HCT116 (cell line): ENCODE results near the gene MIDN. TPM values are rescaled to one million over a fixed set of nuclear protein-coding genes. Genes with fewer than 3 reads are reported as not detected.

Experiments used
- ATAC-seq: fragments of 200-7000 bp; cut with Tn5 transposase; 2 replicates; pipeline ENCODE4 v1.9.1; 2020; ENCODE audit warnings: mild to moderate bottlenecking, moderate library complexity
- BruUV-seq: library from RNA; stranded (reverse); fragments of 400-500 nt; replicated peaks from 2 replicates; lab custom pipeline; 2021; lab: Mats Ljungman, UMichigan
- CTCF ChIA-PET: fragments of 300-600 bp; sonication (Branson Sonifier 250); formaldehyde crosslinking; loops from one replicate; lab custom pipeline; 2021; ENCODE audit warnings: antibody characterized with exemption; lab: Charles Lee
- POLR2A ChIA-PET: fragments of 300-600, 350-600 bp; sonication (Branson Sonifier 250); formaldehyde crosslinking; loops from one replicate; lab custom pipeline; 2021; ENCODE audit warnings: antibody characterized with exemption; lab: Charles Lee
- RAD21 ChIA-PET, 2 experiments: fragments of 300-600 bp; sonication (Branson Sonifier 250); formaldehyde crosslinking; loops; one replicate each; lab custom pipeline; 2023; ENCODE audit warnings: low total read pairs in 2 of 2; ENCODE audit not compliant: uncharacterized antibody in 2 of 2, unreplicated experiment in 2 of 2, low non-redundant PET in 1 of 2; lab: Charles Lee
- DNase-seq: peaks from one replicate; pipeline ENCODE4 v3.0.0-alpha.2; 2010; ENCODE audit warnings: low read depth, low spot score
- H2AFZ ChIP-seq: fragments of 200-600 bp; shearing (Covaris generic), sonication (generic); 2 replicates; pipeline ENCODE4 v1.6.1; 2017; ENCODE audit warnings: low read depth, mixed run types, mixed read lengths, antibody characterized with exemption, low read length; ENCODE audit not compliant: poor library complexity, severe bottlenecking
- H3K27ac ChIP-seq: 2 replicates; pipeline ENCODE4 v1.5.1; 2012; ENCODE audit warnings: low read depth, low read length
- H3K27me3 ChIP-seq: fragments of 200-600 bp; sonication (generic); 2 replicates; pipeline ENCODE4 v1.6.1; 2016; ENCODE audit warnings: mixed run types, low read length, mixed read lengths; ENCODE audit not compliant: insufficient read depth
- H3K36me3 ChIP-seq, 2 experiments: fragments of 200-500 bp in 1 of 2; fragments of 200-600 bp in 1 of 2; sonication (Bioruptor generic) in 1 of 2; sonication (generic) in 1 of 2; 2 replicates each; pipeline versions ENCODE4 v1.5.1 to v1.6.1; 2014 to 2016; ENCODE audit warnings: low read length in 2 of 2, inconsistent platforms in 1 of 2, mixed read lengths in 1 of 2, mixed run types in 1 of 2; ENCODE audit not compliant: insufficient read depth in 2 of 2, control insufficient read depth in 1 of 2
- H3K4me1 ChIP-seq, 2 experiments: fragments of 200-600 bp in 1 of 2; sonication (generic) in 1 of 2; 2 replicates each; pipeline versions ENCODE4 v1.5.1 to v1.6.1; 2012 to 2017; ENCODE audit warnings: low read length in 2 of 2, inconsistent platforms in 1 of 2, mild to moderate bottlenecking in 1 of 2, mixed read lengths in 1 of 2, mixed run types in 1 of 2, moderate library complexity in 1 of 2; ENCODE audit not compliant: insufficient read depth in 2 of 2, control insufficient read depth in 1 of 2
- H3K4me2 ChIP-seq: fragments of 200-600 bp; sonication (generic); 2 replicates; pipeline ENCODE4 v1.6.1; 2017; ENCODE audit warnings: mixed run types, low read length, mixed read lengths
- H3K4me3 ChIP-seq, 2 experiments: fragments of 200-600 bp in 1 of 2; sonication (generic) in 1 of 2; replicated peaks in 1 of 2; 2 replicates each; pipeline ENCODE4 v1.5.1; 2011 to 2016; ENCODE audit warnings: low read length in 2 of 2, control low read depth in 1 of 2, low read depth in 1 of 2, mild to moderate bottlenecking in 1 of 2, mixed read lengths in 1 of 2, mixed run types in 1 of 2
- H3K79me2 ChIP-seq: fragments of 200-600 bp; sonication (generic); 2 replicates; pipeline ENCODE4 v1.6.1; 2017; ENCODE audit warnings: mild to moderate bottlenecking, mixed run types, low read length, moderate library complexity, mixed read lengths; ENCODE audit not compliant: insufficient read depth
- H3K9ac ChIP-seq: fragments of 200-600 bp; sonication (generic); 2 replicates; pipeline ENCODE4 v1.6.1; 2016; ENCODE audit warnings: low read length, mixed read lengths
- H3K9me2 ChIP-seq: fragments of 200-600 bp; sonication (generic), shearing (Covaris generic); 2 replicates; pipeline ENCODE4 v1.6.1; 2017; ENCODE audit warnings: mixed run types, mild to moderate bottlenecking, moderate library complexity; ENCODE audit not compliant: insufficient read depth
- H3K9me3 ChIP-seq, 2 experiments: fragments of 200-500 bp in 1 of 2; fragments of 200-600 bp in 1 of 2; sonication (Bioruptor generic) in 1 of 2; sonication (generic) in 1 of 2; 2 replicates each; pipeline ENCODE4 v1.6.1; 2014 to 2017; ENCODE audit warnings: low read length in 2 of 2, mixed read lengths in 2 of 2, inconsistent platforms in 1 of 2, low read depth in 1 of 2, mild to moderate bottlenecking in 1 of 2, mixed run types in 1 of 2, moderate library complexity in 1 of 2; ENCODE audit not compliant: control insufficient read depth in 1 of 2, insufficient read depth in 1 of 2
- H4K20me1 ChIP-seq: fragments of 200-600 bp; sonication (generic), shearing (Covaris generic); 2 replicates; pipeline ENCODE4 v1.6.1; 2017; ENCODE audit warnings: mixed run types, mild to moderate bottlenecking, moderate library complexity; ENCODE audit not compliant: insufficient read depth
- ATF3 ChIP-seq: IDR thresholded peaks from 2 replicates; pipeline ENCODE4 v1.6.1; 2012
- CBX3 ChIP-seq: IDR thresholded peaks from 2 replicates; pipeline ENCODE4 v1.6.1; 2012; ENCODE audit warnings: low read depth
- CTCF ChIP-seq, 3 experiments: fragments of 200-600 bp in 1 of 3; sonication (generic) in 1 of 3; IDR thresholded peaks in 2 of 3; conservative IDR thresholded peaks in 1 of 3; 2 replicates each; pipeline ENCODE4 v1.5.1; 2012 to 2017; ENCODE audit warnings: low read depth in 2 of 3, low read length in 2 of 3, antibody characterized with exemption in 1 of 3, borderline replicate concordance in 1 of 3, control low read depth in 1 of 3, mild to moderate bottlenecking in 1 of 3, mixed read lengths in 1 of 3, mixed run types in 1 of 3, moderate library complexity in 1 of 3; ENCODE audit not compliant: insufficient read depth in 1 of 3
- EGR1 ChIP-seq: IDR thresholded peaks from 2 replicates; pipeline ENCODE4 v1.6.1; 2012; ENCODE audit warnings: low read depth
- EZH2 ChIP-seq: fragments of 200-600 bp; sonication (generic); IDR thresholded peaks from 2 replicates; pipeline ENCODE4 v1.6.1; 2017; ENCODE audit warnings: antibody characterized with exemption, mixed run types
- EZH2phosphoT487 ChIP-seq: fragments of 200-600 bp; IDR thresholded peaks from 2 replicates; pipeline ENCODE4 v1.6.1; 2018; ENCODE audit warnings: antibody characterized with exemption, borderline replicate concordance
- FOSL1 ChIP-seq: IDR thresholded peaks from 2 replicates; pipeline ENCODE4 v1.6.1; 2012; ENCODE audit warnings: low read depth
- JUND ChIP-seq: IDR thresholded peaks from 2 replicates; pipeline ENCODE4 v1.6.1; 2012
- MAX ChIP-seq: IDR thresholded peaks from 2 replicates; pipeline ENCODE4 v1.6.1; 2012
- POLR2A ChIP-seq: IDR thresholded peaks from 2 replicates; pipeline ENCODE4 v1.7.0; 2011; ENCODE audit warnings: borderline replicate concordance; ENCODE audit not compliant: insufficient read depth, insufficient read length; ENCODE audit errors: extremely low read depth
- POLR2AphosphoS5 ChIP-seq: IDR thresholded peaks from 2 replicates; pipeline ENCODE4 v1.6.1; 2011; ENCODE audit warnings: mild to moderate bottlenecking, low read depth, low read length, moderate library complexity
- RAD21 ChIP-seq: IDR thresholded peaks from 2 replicates; pipeline ENCODE4 v1.6.1; 2012; ENCODE audit warnings: low read depth, mild to moderate bottlenecking
- SIN3A ChIP-seq: IDR thresholded peaks from 2 replicates; pipeline ENCODE4 v1.6.1; 2012; ENCODE audit warnings: low read depth
- SP1 ChIP-seq: IDR thresholded peaks from 2 replicates; pipeline ENCODE4 v1.6.1; 2012; ENCODE audit warnings: low read depth
- SRF ChIP-seq: IDR thresholded peaks from 2 replicates; pipeline ENCODE4 v1.6.1; 2012; ENCODE audit warnings: low read depth
- ZBTB33 ChIP-seq: IDR thresholded peaks from 2 replicates; pipeline ENCODE4 v1.6.1; 2011; ENCODE audit warnings: mild to moderate bottlenecking, low read length, moderate library complexity; ENCODE audit not compliant: insufficient replicate concordance; ENCODE audit errors: extremely low read depth
- ZFX ChIP-seq: fragments of 450-650 bp; IDR thresholded peaks from 2 replicates; pipeline ENCODE4 v1.6.1; 2017
- intact Hi-C: fragments of 100-400 bp; cut with micrococcal nuclease; formaldehyde crosslinking; loops from 2 replicates; pipeline ENCODE4 v1.10.0; 2022
- total RNA-seq: library from RNA; stranded (reverse); gene quantifications from one replicate; pipeline ENCODE4 v1.2.1, GENCODE V29; 2021; ENCODE audit not compliant: unreplicated experiment
- TF ChIP-seq, protein P1 (sequence below): IDR thresholded peaks from 2 replicates; pipeline ENCODE4 v1.6.1; 2012; ENCODE audit warnings: low read depth

The MIDN gene
- total RNA-seq, 1 experiment from 2014 or later = 146 TPM

GRCh38 chr19:1239796-1240737 lies 8.3 kb upstream of the MIDN start:
- Histone ChIP-seq H2AFZ (no peak overlapping the region), H3K36me3 (peaks cover under 1 to 20% of the 10 kb centered on the region in 2 experiments; a peak in 2 of 4 replicates), H3K9me3 (no peaks in the 10 kb centered on the region), H3K4me3 (peak overlapping the region; percentile 87 to 89), H3K9me2 (no peaks in the 10 kb centered on the region), H3K4me2 (peak overlapping the region; percentile 98), H3K4me1 (peaks cover 46 to 65% of the 10 kb centered on the region in 2 experiments), H4K20me1 (peaks cover 13% of the 10 kb centered on the region; the same call in 1 of the 2 replicates), H3K27ac (peak overlapping the region; percentile 100), H3K79me2 (peaks cover 56% of the 10 kb centered on the region), H3K27me3 (no peaks in the 10 kb centered on the region), H3K9ac (peak overlapping the region; percentile 99)
- ChIA-PET CTCF (interaction anchor here (0.6 to 2.3 kb wide), 9 partner anchors 14 to 563 kb away, joined by 3 to 15 read pairs (median 4); partner anchors contain the start of gene CNN2), RAD21 (no interaction called here), POLR2A (interaction anchor here (1.4 to 1.9 kb wide), 2 partner anchors 29 to 127 kb away, joined by 3 to 20 read pairs; partner anchors contain the start of gene CIRBP)
- TSS peak; percentile 55 for BruUV-seq
- DNase-seq = peak; percentile 82
- intact Hi-C loops = loop anchor here (5.0 to 10.0 kb wide), 3 partner anchors 138 to 445 kb away; partner anchors contain the start of genes CNN2, GPX4, PTBP1 and RNU6-2
- ATAC-seq = peak; percentile 57
- TF ChIP-seq FOSL1 (no peak), CBX3 (no peak), CTCF (IDR thresholded peaks at IDR 0.05 in 2 of 3, conservative IDR thresholded peaks at IDR 0.05 in 1 of 3; ENCODE audit: borderline replicate concordance in 1 of 3, insufficient read depth in 1 of 3, low read depth in 2 of 3, low read length in 2 of 3) (peak in 2 of 3 experiments; percentile 68 to 74; a peak in 4 of 6 replicates), SIN3A (no peak), SP1 (no peak), POLR2AphosphoS5 (peak; percentile 62), RAD21 (no peak), ZFX (peak; percentile 70), JUND (no peak), ZBTB33 (no peak), EZH2phosphoT487 (no peak), POLR2A (peak; percentile 11), ATF3 (no peak), EZH2 (no peak), SRF (no peak), EGR1 (no peak), MAX (no peak)
- TF ChIP-seq, protein P1, sequence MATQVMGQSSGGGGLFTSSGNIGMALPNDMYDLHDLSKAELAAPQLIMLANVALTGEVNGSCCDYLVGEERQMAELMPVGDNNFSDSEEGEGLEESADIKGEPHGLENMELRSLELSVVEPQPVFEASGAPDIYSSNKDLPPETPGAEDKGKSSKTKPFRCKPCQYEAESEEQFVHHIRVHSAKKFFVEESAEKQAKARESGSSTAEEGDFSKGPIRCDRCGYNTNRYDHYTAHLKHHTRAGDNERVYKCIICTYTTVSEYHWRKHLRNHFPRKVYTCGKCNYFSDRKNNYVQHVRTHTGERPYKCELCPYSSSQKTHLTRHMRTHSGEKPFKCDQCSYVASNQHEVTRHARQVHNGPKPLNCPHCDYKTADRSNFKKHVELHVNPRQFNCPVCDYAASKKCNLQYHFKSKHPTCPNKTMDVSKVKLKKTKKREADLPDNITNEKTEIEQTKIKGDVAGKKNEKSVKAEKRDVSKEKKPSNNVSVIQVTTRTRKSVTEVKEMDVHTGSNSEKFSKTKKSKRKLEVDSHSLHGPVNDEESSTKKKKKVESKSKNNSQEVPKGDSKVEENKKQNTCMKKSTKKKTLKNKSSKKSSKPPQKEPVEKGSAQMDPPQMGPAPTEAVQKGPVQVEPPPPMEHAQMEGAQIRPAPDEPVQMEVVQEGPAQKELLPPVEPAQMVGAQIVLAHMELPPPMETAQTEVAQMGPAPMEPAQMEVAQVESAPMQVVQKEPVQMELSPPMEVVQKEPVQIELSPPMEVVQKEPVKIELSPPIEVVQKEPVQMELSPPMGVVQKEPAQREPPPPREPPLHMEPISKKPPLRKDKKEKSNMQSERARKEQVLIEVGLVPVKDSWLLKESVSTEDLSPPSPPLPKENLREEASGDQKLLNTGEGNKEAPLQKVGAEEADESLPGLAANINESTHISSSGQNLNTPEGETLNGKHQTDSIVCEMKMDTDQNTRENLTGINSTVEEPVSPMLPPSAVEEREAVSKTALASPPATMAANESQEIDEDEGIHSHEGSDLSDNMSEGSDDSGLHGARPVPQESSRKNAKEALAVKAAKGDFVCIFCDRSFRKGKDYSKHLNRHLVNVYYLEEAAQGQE = no peak
